K562 (cell line): Measurements from ENCODE around the gene METTL15. TPM values are rescaled to one million over a fixed set of nuclear protein-coding genes. Genes with fewer than 3 reads are reported as not detected.

Experiments used
- BDP1 ChIP-seq: IDR thresholded peaks from 3 replicates; pipeline ENCODE4 v1.6.1; 2011; ENCODE audit not compliant: insufficient read length, insufficient read depth
- CBFB ChIP-seq: sonication (generic); formaldehyde crosslinking; IDR thresholded peaks from 2 replicates; pipeline ENCODE4 v1.4.0; 2020; ENCODE audit warnings: mild to moderate bottlenecking, missing genetic modification reagents
- GABPB1 ChIP-seq: sonication (generic); formaldehyde crosslinking; IDR thresholded peaks from 2 replicates; pipeline ENCODE4 v1.8.0; 2022; ENCODE audit warnings: mild to moderate bottlenecking, missing genetic modification reagents
- GTF2E2 ChIP-seq: fragments of 200-800 bp; sonication (Bioruptor generic); IDR thresholded peaks from 2 replicates; pipeline ENCODE4 v1.6.1; 2016; ENCODE audit warnings: missing genetic modification characterization, missing compliant biosample characterization
- HNRNPK ChIP-seq: fragments of 200-400 bp; formaldehyde crosslinking; IDR thresholded peaks from one replicate; pipeline ENCODE4 v1.6.1; 2018; ENCODE audit warnings: mild to moderate bottlenecking, low read depth, low read length; ENCODE audit not compliant: poor library complexity, severe bottlenecking
- NCOA2 ChIP-seq, 2 experiments: fragments of 450-650 bp; IDR thresholded peaks; 2 replicates each; pipeline ENCODE4 v1.6.1; 2018; ENCODE audit warnings: mild to moderate bottlenecking in 2 of 2, moderate library complexity in 1 of 2; ENCODE audit not compliant: partially characterized antibody in 2 of 2
- PCBP2 ChIP-seq: fragments of 200-400 bp; formaldehyde crosslinking; IDR thresholded peaks from 2 replicates; pipeline ENCODE4 v1.6.1; 2018; ENCODE audit warnings: low read length, low read depth, mild to moderate bottlenecking, moderate library complexity; ENCODE audit not compliant: poor library complexity, severe bottlenecking
- PHF20 ChIP-seq: fragments of 450-650 bp; IDR thresholded peaks from 2 replicates; pipeline ENCODE4 v1.6.1; 2018; ENCODE audit not compliant: partially characterized antibody
- RB1 ChIP-seq: fragments of 450-650 bp; IDR thresholded peaks from 2 replicates; pipeline ENCODE4 v1.6.1; 2017; ENCODE audit warnings: low read depth, mild to moderate bottlenecking
- RBBP5 ChIP-seq: fragments of 200-600 bp; sonication (generic); IDR thresholded peaks from 2 replicates; pipeline ENCODE4 v1.6.1; 2012; ENCODE audit warnings: borderline replicate concordance, mild to moderate bottlenecking, low read length, control low read depth, inconsistent platforms; ENCODE audit not compliant: insufficient read depth, poor library complexity, severe bottlenecking
- ZBTB26 ChIP-seq: fragments of 450-650 bp; formaldehyde crosslinking; IDR thresholded peaks from 2 replicates; pipeline ENCODE4 v1.4.0; 2022; ENCODE audit warnings: missing genetic modification characterization
- ZNF699 ChIP-seq: fragments of 250-450 bp; sonication (Bioruptor Pico); IDR thresholded peaks from 2 replicates; pipeline ENCODE4 v1.8.0; 2021; ENCODE audit warnings: mild to moderate bottlenecking, moderate library complexity; ENCODE audit not compliant: insufficient replicate concordance
- polyA plus RNA-seq, 8 experiments: library from polyadenylated mRNA; depleted of rRNA in 4 of 8; stranded (reverse) in 5 of 8; unstranded in 3 of 8; fragments of >200 nt; fragmentation: Nextera tagmentation in 2 of 8; fragmentation: Illumina TruSeq in 1 of 8; extraction: Ambion mirVana in 2 of 8; extraction: Trizol in 1 of 8; gene quantifications; 2 replicates each; pipeline versions ENCODE4 v1.2.1 to v1.2.3, GENCODE V29; 2011 to 2014; ENCODE audit warnings: inconsistent platforms in 1 of 8, missing spikeins in 1 of 8
- total RNA-seq, 7 experiments: library from RNA; depleted of rRNA in 6 of 7; stranded (reverse); fragments of >200 nt in 6 of 7; fragmentation: Illumina TruSeq in 2 of 7; extraction: Trizol in 2 of 7; gene quantifications; 2 replicates each; pipeline versions ENCODE4 v1.2.1 to v1.2.3, GENCODE V29; 2011 to 2021; ENCODE audit warnings: low replicate concordance in 1 of 7
- TF ChIP-seq, protein P1 (sequence below): sonication (generic); formaldehyde crosslinking; IDR thresholded peaks from 2 replicates; pipeline ENCODE4 v1.8.0; 2022; ENCODE audit warnings: missing genetic modification reagents, mild to moderate bottlenecking, moderate library complexity, borderline replicate concordance
- TF ChIP-seq, protein P2 (sequence below): fragments of 250-450 bp; sonication (Bioruptor Pico); IDR thresholded peaks from 2 replicates; pipeline ENCODE4 v1.4.0; 2020
- TF ChIP-seq, protein P3 (sequence below): fragments of 450-650 bp; IDR thresholded peaks from 2 replicates; pipeline ENCODE4 v1.6.1; 2016; ENCODE audit warnings: low read depth

The METTL15 gene
- total and polyA plus RNA-seq, 9 of the 15 experiments (the other 6 are each of a cell fraction or from before 2014, with no cell fraction given) = 10.7 to 21.7 (median 15.9) TPM

DNA sequence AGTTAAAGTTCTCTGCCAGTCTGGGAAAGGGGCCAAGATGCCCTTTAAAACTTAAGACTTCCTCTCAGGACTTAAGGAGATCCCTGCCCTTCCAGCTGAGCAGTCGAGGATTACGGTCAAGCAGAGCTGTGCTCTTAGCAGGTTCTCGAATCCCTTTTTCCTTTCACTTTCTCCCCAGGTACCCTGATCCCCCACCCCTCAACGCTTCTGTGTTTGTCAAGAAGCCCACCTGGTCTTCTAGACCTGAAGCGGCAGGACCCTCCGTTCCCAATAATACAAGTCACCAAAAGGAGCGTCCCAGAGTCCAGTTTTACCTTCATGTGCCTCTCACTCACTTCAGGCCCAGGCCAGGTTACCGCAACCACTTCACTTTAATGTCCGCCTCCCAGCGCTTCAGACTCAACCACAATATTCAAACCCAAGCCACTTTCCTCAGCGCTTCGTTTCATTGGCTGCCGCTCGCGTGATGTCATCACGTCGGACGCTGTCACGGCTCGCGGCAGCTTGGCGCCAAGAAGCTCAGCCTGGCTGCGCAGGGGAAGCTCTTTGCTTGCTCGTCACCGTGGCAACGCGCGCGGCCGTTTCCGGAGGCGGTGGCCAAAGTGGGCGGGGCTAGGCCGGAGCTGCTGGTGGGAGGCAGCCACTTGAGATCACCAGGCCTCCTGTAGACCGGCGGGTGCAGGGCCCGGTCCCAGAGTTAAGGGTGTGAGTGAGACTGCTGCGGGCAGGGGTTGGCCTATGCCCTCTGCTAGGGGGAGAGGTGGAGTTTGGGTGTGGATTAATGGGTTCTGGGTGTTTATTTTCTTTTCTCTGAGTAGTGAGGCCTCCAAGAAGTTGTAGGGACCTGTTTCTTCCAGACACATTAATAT is at the start of gene METTL15, which contains the start of gene KIF18A (continued):
- TF ChIP-seq RB1 = peak; percentile 98; the same call in 1 of the 2 replicates
- no peak for TF ChIP-seq GTF2E2 (tag)
- TF ChIP-seq ZNF699 = no peak
- TF ChIP-seq HNRNPK = no peak
- TF ChIP-seq, protein P1, sequence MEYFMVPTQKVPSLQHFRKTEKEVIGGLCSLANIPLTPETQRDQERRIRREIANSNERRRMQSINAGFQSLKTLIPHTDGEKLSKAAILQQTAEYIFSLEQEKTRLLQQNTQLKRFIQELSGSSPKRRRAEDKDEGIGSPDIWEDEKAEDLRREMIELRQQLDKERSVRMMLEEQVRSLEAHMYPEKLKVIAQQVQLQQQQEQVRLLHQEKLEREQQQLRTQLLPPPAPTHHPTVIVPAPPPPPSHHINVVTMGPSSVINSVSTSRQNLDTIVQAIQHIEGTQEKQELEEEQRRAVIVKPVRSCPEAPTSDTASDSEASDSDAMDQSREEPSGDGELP (CRISPR knock-in tag) = peak; percentile 89; the same call in 1 of the 2 replicates
- TF ChIP-seq PHF20 = peak; percentile 24
- no peak for TF ChIP-seq NCOA2 (IDR thresholded peaks at IDR 0.05; ENCODE audit: partially characterized antibody in 2 of 2)
- TF ChIP-seq BDP1 = no peak
- TF ChIP-seq, protein P2, sequence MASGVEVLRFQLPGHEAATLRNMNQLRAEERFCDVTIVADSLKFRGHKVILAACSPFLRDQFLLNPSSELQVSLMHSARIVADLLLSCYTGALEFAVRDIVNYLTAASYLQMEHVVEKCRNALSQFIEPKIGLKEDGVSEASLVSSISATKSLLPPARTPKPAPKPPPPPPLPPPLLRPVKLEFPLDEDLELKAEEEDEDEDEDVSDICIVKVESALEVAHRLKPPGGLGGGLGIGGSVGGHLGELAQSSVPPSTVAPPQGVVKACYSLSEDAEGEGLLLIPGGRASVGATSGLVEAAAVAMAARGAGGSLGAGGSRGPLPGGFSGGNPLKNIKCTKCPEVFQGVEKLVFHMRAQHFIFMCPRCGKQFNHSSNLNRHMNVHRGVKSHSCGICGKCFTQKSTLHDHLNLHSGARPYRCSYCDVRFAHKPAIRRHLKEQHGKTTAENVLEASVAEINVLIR (CRISPR knock-in tag) = peak; percentile 81
- peak; percentile 87 for TF ChIP-seq GABPB1 (CRISPR knock-in tag)
- TF ChIP-seq, protein P3, sequence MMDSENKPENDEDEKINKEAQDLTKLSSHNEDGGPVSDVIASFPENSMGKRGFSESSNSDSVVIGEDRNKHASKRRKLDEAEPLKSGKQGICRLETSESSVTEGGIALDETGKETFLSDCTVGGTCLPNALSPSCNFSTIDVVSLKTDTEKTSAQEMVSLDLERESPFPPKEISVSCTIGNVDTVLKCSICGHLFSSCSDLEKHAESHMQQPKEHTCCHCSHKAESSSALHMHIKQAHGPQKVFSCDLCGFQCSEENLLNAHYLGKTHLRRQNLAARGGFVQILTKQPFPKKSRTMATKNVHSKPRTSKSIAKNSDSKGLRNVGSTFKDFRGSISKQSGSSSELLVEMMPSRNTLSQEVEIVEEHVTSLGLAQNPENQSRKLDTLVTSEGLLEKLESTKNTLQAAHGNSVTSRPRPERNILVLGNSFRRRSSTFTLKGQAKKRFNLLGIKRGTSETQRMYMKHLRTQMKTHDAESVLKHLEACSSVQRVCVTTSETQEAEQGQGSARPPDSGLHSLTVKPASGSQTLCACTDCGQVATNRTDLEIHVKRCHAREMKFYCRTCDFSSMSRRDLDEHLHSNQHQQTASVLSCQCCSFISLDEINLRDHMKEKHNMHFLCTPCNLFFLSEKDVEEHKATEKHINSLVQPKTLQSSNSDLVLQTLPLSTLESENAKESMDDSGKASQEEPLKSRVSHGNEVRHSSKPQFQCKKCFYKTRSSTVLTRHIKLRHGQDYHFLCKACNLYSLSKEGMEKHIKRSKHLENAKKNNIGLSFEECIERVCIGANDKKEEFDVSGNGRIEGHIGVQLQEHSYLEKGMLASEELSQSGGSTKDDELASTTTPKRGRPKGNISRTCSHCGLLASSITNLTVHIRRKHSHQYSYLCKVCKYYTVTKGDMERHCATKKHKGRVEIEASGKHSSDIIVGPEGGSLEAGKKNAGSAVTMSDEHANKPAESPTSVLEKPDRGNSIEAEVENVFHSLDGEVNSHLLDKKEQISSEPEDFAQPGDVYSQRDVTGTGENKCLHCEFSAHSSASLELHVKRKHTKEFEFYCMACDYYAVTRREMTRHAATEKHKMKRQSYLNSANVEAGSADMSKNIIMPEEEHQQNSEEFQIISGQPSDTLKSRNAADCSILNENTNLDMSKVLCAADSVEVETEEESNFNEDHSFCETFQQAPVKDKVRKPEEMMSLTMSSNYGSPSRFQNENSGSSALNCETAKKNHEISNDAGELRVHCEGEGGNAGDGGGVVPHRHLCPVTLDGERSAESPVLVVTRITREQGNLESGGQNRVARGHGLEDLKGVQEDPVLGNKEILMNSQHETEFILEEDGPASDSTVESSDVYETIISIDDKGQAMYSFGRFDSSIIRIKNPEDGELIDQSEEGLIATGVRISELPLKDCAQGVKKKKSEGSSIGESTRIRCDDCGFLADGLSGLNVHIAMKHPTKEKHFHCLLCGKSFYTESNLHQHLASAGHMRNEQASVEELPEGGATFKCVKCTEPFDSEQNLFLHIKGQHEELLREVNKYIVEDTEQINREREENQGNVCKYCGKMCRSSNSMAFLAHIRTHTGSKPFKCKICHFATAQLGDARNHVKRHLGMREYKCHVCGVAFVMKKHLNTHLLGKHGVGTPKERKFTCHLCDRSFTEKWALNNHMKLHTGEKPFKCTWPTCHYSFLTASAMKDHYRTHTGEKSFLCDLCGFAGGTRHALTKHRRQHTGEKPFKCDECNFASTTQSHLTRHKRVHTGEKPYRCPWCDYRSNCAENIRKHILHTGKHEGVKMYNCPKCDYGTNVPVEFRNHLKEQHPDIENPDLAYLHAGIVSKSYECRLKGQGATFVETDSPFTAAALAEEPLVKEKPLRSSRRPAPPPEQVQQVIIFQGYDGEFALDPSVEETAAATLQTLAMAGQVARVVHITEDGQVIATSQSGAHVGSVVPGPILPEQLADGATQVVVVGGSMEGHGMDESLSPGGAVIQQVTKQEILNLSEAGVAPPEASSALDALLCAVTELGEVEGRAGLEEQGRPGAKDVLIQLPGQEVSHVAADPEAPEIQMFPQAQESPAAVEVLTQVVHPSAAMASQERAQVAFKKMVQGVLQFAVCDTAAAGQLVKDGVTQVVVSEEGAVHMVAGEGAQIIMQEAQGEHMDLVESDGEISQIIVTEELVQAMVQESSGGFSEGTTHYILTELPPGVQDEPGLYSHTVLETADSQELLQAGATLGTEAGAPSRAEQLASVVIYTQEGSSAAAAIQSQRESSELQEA = no peak
- TF ChIP-seq ZBTB26 (CRISPR knock-in tag) = no peak
- TF ChIP-seq CBFB (CRISPR knock-in tag) = peak; percentile 41; the same call in 1 of the 2 replicates
- no peak for TF ChIP-seq PCBP2
- TF ChIP-seq RBBP5 = peak; percentile 86
